Stimulated activated naive CD4-positive, alpha-beta T cell (primary cell): ENCODE results near the gene CUL7.
A peak's percentile ranks its signal among the peaks of the same experiment; 100 is the strongest.
"Not testable (repeated sequence)": the region's sequence is repeated elsewhere in the genome, so short reads cannot be mapped to it uniquely, and the experiment has no call there.

ENCODE experiments used
- DNase-seq, 6 experiments: peaks; one replicate each; lab custom pipeline; 2025; lab: John Stamatoyannopoulos, UW

The CUL7 gene

GRCh38 chr6:43045371-43045930 lies 8.2 kb downstream of the CUL7 start:
- DNase-seq: no peak

DNA sequence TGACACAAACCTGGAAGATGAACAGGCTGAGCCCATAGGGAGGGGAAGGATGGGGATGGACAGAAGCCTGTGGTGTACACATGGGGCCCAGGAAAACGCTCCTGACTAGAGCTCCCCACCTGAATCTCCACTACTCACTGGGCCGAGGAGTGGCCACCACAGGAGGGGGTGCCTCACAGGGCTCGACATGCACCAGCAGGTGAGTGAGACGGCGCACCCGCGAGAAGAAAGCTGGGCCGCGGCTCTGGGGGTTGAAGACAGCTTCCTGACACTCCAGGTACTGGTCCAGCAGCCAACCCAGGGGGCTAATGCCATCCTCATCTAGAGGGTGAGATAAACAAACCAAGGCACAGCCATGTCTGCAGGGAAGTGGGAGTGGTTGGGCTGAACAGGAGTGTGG lies 10.3 kb downstream of the CUL7 start:
- DNase-seq: no peak

- not testable (repeated sequence) for DNase-seq
Measured at GRCh38 chr6:43041475-43041874, 12.2 kb downstream of the CUL7 start.

DNA sequence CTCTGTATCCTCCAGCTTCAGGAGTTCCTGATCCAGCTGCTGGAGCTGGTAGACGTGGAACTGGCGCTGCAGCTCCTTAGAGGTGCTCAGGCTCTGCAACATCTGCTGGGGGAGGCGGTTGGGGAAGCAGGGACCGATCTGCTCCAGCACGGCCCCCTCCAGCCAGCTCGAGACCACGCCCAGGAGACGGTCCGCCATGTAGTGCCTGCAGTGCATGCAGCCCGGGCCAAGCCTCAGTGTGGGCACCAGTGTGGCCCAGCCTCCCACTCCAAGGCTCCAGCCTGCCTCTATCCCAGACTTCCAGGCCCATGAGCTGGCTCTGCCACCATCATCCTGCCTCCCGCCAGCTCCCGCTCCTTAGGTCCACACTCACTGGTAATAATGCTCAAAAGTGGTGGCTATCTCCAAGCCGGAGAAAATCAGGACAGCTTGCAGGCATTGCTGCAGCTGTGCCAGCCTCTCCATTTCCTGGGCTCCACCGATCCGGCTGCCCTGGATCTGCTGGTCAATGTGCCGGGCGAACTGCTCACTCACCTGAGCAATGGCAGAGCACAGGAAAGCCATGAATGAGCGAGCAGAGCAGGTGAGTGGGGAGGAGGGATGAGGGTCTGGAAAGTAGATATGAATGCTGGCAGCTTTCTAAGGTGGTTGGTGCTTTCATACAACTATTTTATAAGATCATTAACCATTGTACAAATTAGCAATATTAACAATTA lies 13.0 kb downstream of the CUL7 start:
- no peak for DNase-seq

- DNase-seq: no peak
Measured at GRCh38 chr6:43038727-43039126, 14.9 kb downstream of the CUL7 start.

GRCh38 chr6:43037706-43038105 lies 15.9 kb downstream of the CUL7 start:
- no peak for DNase-seq

DNA sequence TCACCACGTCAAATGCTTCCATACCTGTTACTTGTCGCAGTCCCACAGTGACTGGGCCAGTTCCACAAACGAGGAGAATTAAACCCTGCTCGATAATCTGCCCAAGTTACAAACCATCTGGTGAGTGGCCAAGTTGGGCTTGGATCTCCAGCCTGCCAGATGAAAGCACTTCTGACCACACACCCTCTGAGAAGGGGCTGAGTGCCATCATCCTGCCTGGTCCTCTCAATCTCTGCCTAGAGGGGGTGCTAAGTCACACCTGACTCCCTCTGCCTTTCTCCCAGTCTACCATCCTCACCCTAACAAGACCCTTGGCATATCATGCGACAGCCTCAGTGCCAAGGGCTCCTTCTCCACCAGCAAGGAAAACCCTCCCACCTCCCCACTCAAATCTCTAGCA lies 16.5 kb downstream of the CUL7 start:
- DNase-seq: no peak

- no peak for DNase-seq
Measured at GRCh38 chr6:43036712-43037111, 16.9 kb downstream of the CUL7 start.

DNA sequence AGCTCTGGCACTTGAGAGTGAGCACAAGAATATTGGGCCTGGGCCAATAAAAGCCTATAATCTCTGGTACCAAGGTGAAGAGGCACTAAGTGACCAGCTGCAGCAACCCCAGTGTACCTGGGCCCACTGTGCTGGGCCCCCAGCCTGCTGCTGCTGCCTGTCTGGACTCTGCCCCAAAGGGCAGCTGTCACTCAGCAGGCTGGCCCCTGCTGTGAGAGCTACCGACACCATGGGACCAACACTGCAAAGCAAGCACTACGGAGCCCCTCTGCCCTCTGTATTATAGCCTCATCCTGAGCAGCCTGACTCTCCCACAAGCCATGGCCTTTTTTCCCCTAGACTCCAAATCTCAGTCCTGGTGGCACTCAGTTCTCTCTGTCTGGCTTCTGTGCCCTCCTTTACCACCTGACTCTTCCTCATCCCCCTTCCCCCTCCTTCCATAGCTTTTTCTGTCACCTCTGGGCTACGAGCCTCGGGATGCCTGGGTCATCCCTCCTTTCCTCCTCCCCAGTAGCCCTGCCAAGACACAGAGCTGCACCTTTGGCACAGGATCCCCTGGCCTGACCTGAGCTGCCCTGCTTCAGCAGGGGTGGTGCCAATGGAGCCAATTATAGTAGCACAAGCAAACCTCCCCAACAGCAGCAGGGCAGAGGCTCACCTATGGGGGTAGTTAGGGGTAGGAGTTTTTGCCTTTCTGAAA lies 18.0 kb downstream of the CUL7 start:
- no peak for DNase-seq

GRCh38 chr6:43034190-43034525 lies 19.5 kb downstream of the CUL7 start:
- DNase-seq: no peak

DNA sequence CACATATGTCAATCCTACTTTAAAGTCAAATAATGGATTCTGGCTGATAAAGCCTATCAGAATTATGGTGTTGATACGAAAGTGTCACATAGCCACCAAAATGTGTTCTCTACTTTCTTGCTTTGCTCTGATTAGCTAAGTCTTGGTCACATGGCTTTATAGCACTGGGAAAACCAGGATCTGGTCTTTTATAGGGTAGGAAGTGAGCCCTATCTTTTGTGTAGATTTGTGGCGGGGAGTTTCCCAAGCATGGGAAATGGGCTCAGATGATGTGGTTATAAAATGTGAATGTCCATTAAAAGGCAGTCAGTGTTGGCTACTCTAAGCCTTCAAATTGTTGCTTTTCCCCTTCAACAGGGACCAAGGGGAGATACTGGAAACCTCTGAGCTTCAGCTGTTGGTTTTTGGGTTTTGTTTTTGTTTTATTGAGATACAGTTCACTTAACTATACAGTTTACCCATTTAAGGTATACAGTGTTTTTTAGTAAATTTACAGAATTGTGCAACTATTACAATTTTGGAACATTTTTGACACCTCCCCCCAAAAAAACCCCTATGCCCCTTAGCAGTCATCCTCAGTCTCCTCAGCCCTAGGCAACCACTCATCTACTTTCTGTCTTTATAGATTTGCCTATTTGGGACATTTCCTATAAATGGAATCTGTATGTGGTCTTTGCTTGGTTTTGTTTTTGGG lies 20.0 kb downstream of the CUL7 start:
- no peak for DNase-seq

DNA sequence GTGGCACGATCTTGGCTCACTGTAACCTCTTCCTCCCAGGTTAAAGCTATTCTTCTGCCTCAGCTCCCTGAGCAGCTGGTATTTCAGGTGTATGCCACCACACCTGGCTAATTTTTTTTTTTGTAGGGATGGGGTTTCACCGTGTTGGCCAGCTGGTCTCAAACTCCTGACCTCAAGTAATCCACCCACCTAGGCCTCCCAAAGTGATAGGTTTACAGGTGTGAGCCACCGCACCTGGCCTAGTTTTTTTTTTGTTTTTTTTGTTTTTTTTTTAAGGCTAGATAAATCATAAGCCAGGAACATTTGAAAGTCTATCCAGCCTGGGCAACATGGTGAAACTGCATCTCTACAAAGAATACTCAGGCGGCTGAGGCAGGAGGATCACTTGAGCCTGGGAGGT lies 21.3 kb downstream of the CUL7 start:
- no peak for DNase-seq

- no peak for DNase-seq
Measured at GRCh38 chr6:43029120-43029519, 24.5 kb downstream of the CUL7 start.

DNA sequence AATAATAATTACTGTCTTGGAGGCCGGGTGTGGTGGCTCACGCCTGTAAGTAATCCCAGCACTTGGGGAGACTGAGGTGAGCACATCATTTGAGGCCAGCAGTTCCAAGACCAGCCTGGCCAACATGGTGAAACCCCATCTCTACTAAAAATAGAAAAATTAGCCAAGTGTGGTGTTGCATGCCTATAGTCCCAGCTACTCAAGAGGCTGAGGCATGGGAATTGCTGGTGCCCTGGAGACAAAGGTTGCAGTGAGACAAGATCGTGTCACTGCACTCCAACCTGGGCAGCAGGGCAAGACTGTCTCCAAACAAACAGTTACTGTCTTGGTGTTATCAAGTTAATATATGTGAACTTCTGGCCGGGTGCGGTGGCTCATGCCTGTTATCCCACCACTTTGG lies 27.3 kb downstream of the CUL7 start:
- no peak for DNase-seq

DNA sequence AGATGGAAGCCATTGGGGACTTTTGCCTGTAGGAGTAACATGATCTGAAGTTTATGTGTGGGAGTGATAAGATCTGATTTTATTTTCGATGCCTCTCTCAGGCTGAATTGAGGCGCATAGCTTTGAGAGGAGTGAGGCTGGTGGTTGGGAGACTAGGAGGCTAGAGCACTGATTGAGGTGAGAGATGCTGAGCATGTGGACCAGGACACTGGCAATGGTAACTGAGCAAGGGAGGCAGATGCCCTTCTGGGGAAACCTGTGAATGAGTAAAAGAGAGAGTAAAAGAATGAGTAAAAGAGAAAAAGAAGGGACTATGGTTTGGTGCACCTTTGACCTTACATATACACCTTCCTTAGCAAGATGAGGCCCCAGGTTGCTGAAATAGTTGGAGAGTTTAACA lies 29.2 kb downstream of the CUL7 start:
- no peak for DNase-seq

- peak; percentile 36 to 57 (median 45) for DNase-seq
Measured at GRCh38 chr6:43021270-43022047, 32.2 kb downstream of the CUL7 start, which contains the start of gene RRP36. TSS of gene RRP36 (plus strand) at chr6:43021623. CDS start at chr6:43021655, 32 bp downstream.

DNA sequence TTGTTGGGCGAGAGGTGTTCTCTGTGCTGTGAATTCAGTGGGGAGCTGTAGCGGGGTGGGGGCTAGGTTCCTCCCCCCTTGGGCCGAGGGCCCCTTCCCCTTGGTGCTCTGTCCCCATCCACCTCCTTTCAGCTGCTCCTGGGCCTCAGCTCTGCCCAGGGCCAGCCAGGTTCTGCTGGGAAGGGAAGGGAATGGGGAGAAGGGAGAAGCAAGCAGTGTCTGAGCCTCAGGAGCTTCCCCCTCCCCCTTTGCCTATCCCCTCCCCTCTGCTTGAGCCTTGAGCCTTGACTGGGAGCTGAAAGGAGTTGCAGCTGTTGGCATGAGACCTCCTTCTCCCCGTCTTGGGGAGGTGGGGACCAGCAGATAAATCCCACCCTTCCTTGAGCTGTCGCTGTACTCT lies 32.8 kb downstream of the CUL7 start:
- DNase-seq: no peak

- DNase-seq: no peak
Measured at GRCh38 chr6:43020052-43020705, 33.5 kb downstream of the CUL7 start.

GRCh38 chr6:43019152-43019551 lies 34.5 kb downstream of the CUL7 start:
- no peak for DNase-seq

DNA sequence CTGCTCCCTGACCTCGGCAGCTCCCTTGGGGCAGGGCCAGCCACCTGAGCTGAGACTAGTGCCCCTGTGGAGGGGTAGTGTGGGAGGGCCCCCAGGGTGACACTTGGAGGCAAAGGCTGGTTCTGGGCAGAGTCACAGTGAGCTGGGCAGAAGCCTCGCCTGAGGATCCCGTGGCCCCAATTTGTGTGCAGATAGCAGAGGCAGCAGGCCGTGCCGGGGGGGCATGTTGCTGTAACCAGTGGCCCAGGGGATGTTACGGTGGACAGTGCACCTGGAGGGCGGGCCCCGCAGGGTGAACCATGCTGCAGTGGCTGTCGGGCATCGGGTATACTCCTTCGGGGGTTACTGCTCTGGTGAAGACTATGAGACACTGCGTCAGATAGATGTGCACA lies 36.7 kb downstream of the CUL7 start:
- no peak for DNase-seq

DNA sequence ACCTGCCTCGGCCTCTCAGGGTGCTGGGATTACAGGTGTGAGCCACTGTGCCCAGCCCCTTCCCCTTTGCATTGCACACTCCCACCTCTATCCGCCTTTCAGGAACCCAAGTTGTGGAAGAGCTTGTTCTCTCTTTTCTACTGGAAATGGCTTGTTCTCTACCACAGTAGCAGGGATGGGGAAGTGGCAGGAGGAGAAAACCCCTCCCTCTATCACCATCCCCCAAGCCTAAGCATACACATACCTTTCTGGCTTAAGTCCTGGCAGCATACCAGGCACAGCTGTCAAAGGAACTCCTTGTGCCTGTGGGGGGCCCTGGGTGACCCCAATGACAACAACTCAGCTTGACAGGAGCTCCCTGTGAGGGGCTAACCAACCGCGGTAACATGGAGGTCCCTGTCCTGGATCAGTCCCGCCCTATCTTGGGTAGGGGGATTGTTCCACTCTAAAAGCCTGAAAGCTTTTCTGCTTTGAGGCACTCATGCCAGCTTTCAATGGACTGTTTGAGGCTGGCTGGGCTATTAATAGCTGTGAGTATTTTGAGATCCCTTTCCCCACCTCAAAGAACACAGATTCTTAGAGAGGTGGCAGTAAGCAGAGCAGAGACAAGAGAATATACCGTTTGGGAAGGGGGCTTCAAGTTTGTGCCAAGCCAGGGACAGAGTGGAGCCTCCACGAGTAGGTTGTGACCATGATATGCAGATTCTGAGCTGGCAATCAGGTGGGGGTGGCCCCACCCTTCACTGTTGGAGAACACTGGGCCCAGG lies 37.3 kb downstream of the CUL7 start:
- DNase-seq: no peak
